ENCODE data around the gene TEX50. TPM values are rescaled to one million over a fixed set of nuclear protein-coding genes. Genes with fewer than 3 reads are reported as not detected.
"Not testable (repeated sequence)": the region's sequence is repeated elsewhere in the genome, so short reads cannot be mapped to it uniquely, and the experiment has no call there.

The TEX50 gene
- total RNA-seq: not detected in 2 replicates
- long read RNA-seq: 0 reads

- Mint-ChIP-seq H3K9me3 (ENCODE audit: low read depth) (peaks cover 25% of the 10 kb centered on the region), H3K4me1 (ENCODE audit: low read depth) (no peaks in the 10 kb centered on the region), H3K4me3 (ENCODE audit: low read depth) (no peak within 1 kb of the TSS), H3K36me3 (ENCODE audit: insufficient read depth) (peaks cover 3% of the 10 kb centered on the region), H3K27me3 (no peaks in the 10 kb centered on the region), H3K27ac (no peak within 1 kb of the TSS)
- no peak for TF ChIP-seq CTCF (IDR thresholded peaks at IDR 0.05; ENCODE audit: unreplicated experiment)
- no peak for DNase-seq (ENCODE audit: low spot score, unreplicated experiment)
Observed at GRCh38 chr1:173635116-173635515, at the start of gene TEX50. Gene TEX50 (plus strand): TSS chr1:173635338. CDS start chr1:173635522, 184 bp downstream.

GRCh38 chr1:173590557-173590956 lies 44.6 kb upstream of the TEX50 start:
- TF ChIP-seq CTCF (IDR thresholded peaks at IDR 0.05; ENCODE audit: unreplicated experiment): no peak
- Mint-ChIP-seq H3K27ac (no peak overlapping the region), H3K27me3 (no peaks in the 10 kb centered on the region), H3K4me1 (ENCODE audit: low read depth) (no peaks in the 10 kb centered on the region), H3K4me3 (ENCODE audit: low read depth) (no peak overlapping the region), H3K36me3 (ENCODE audit: insufficient read depth) (no peaks in the 10 kb centered on the region), H3K9me3 (ENCODE audit: low read depth) (no peaks in the 10 kb centered on the region)
- no peak for DNase-seq (ENCODE audit: low spot score, unreplicated experiment)

GRCh38 chr1:173591138-173591537 lies 44.0 kb upstream of the TEX50 start:
- not testable (repeated sequence) for H3K36me3 Mint-ChIP-seq (ENCODE audit: insufficient read depth); DNase-seq (ENCODE audit: low spot score, unreplicated experiment); H3K27ac Mint-ChIP-seq; H3K4me1 Mint-ChIP-seq (ENCODE audit: low read depth); H3K9me3 Mint-ChIP-seq (ENCODE audit: low read depth); H3K4me3 Mint-ChIP-seq (ENCODE audit: low read depth); H3K27me3 Mint-ChIP-seq

GRCh38 chr1:173596097-173596825 lies 38.9 kb upstream of the TEX50 start:
- DNase-seq (ENCODE audit: low spot score, unreplicated experiment): no peak
- Mint-ChIP-seq H3K36me3 (ENCODE audit: insufficient read depth) (no peaks in the 10 kb centered on the region), H3K27me3 (no peaks in the 10 kb centered on the region), H3K27ac (no peak overlapping the region), H3K4me3 (ENCODE audit: low read depth) (no peak overlapping the region), H3K9me3 (ENCODE audit: low read depth) (peaks cover 6% of the 10 kb centered on the region), H3K4me1 (ENCODE audit: low read depth) (no peaks in the 10 kb centered on the region)
- TF ChIP-seq CTCF (IDR thresholded peaks at IDR 0.05; ENCODE audit: unreplicated experiment): no peak

GRCh38 chr1:173601588-173601987 lies 33.5 kb upstream of the TEX50 start:
- no peak overlapping the region for H3K4me3 Mint-ChIP-seq (ENCODE audit: low read depth)
- TF ChIP-seq CTCF (IDR thresholded peaks at IDR 0.05; ENCODE audit: unreplicated experiment): no peak
- no peak for DNase-seq (ENCODE audit: low spot score, unreplicated experiment)
- no peak overlapping the region for H3K27ac Mint-ChIP-seq
- H3K4me1 Mint-ChIP-seq (ENCODE audit: low read depth): peaks cover 8% of the 10 kb centered on the region
- H3K27me3 Mint-ChIP-seq: no peaks in the 10 kb centered on the region
- H3K36me3 Mint-ChIP-seq (ENCODE audit: insufficient read depth): no peaks in the 10 kb centered on the region
- peaks cover 6% of the 10 kb centered on the region for H3K9me3 Mint-ChIP-seq (ENCODE audit: low read depth)

GRCh38 chr1:173603056-173603591 lies 32.0 kb upstream of the TEX50 start, which contains the start of gene SLC9C2:
Gene SLC9C2 (minus strand): TSS chr1:173603072. CDS start chr1:173601776, 1,296 bp downstream.
- TF ChIP-seq CTCF (IDR thresholded peaks at IDR 0.05; ENCODE audit: unreplicated experiment): no peak
- peak within 1 kb of the TSS; percentile 87 for H3K27ac Mint-ChIP-seq
- peaks cover 8% of the 10 kb centered on the region for H3K4me1 Mint-ChIP-seq (ENCODE audit: low read depth)
- no peak for DNase-seq (ENCODE audit: low spot score, unreplicated experiment)
- no peaks in the 10 kb centered on the region for H3K36me3 Mint-ChIP-seq (ENCODE audit: insufficient read depth)
- H3K27me3 Mint-ChIP-seq: no peaks in the 10 kb centered on the region
- no peak within 1 kb of the TSS for H3K4me3 Mint-ChIP-seq (ENCODE audit: low read depth)
- peaks cover 6% of the 10 kb centered on the region for H3K9me3 Mint-ChIP-seq (ENCODE audit: low read depth)

Measured in progenitor cell of endocrine pancreas (in vitro differentiated cells).